ENCODE results near the gene IGF1R. TPM values are rescaled to one million over a fixed set of nuclear protein-coding genes. Genes with fewer than 3 reads are reported as not detected.

Gene IGF1R
- total and polyA plus RNA-seq, 2 of the 13 experiments (the other 11 are each of a cell fraction or from before 2014, with no cell fraction given): 15.9 to 18.4 TPM

DNA sequence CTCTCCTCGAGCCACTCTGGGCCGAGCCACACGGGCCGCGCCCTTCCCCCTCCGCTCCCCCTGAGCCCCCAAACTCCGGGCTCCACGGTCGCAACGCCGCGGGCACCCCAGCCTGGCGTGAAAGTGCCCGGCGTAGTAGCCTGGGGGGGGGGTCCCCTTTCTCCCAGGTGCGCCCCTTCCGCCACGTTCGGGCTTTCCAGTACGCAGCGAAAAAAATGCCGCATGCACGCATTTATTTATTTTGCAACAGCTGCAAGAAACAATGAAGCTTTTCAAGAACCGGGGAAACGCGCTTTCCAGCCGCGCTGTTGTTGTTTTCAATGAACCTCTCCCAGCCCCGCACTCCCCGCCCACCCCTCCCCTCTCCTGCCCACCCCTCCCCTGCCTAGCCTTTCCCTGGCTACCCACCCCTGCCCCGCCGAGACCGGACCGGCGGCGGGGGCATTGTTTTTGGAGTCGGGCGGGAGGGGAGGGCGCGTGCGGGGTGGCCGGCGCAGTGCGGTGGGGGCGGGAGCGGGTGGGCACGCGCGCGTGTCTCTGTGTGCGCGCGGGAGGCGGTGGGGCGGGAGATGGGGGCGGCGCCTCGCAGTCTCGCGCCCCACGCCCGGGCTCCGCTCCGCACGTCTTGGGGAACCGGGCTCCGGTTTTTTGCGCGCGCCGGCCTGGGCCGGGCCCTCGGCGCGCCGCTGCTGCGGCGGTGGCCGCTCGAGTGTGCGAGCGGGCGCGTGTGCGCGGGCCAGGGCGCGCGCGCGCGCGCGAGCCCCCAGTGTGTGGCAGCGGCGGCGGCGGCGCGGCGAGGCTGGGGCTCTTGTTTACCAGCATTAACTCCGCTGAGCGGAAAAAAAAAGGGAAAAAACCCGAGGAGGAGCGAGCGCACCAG, at the start of gene IGF1R (continued):
- TF ChIP-seq, protein P1, sequence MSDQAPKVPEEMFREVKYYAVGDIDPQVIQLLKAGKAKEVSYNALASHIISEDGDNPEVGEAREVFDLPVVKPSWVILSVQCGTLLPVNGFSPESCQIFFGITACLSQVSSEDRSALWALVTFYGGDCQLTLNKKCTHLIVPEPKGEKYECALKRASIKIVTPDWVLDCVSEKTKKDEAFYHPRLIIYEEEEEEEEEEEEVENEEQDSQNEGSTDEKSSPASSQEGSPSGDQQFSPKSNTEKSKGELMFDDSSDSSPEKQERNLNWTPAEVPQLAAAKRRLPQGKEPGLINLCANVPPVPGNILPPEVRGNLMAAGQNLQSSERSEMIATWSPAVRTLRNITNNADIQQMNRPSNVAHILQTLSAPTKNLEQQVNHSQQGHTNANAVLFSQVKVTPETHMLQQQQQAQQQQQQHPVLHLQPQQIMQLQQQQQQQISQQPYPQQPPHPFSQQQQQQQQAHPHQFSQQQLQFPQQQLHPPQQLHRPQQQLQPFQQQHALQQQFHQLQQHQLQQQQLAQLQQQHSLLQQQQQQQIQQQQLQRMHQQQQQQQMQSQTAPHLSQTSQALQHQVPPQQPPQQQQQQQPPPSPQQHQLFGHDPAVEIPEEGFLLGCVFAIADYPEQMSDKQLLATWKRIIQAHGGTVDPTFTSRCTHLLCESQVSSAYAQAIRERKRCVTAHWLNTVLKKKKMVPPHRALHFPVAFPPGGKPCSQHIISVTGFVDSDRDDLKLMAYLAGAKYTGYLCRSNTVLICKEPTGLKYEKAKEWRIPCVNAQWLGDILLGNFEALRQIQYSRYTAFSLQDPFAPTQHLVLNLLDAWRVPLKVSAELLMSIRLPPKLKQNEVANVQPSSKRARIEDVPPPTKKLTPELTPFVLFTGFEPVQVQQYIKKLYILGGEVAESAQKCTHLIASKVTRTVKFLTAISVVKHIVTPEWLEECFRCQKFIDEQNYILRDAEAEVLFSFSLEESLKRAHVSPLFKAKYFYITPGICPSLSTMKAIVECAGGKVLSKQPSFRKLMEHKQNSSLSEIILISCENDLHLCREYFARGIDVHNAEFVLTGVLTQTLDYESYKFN (CRISPR knock-in tag; conservative IDR thresholded peaks at IDR 0.05): 0 out of 2 replicates have a peak, but pooled peaks have one; percentile 3
- TF ChIP-seq, protein P2, sequence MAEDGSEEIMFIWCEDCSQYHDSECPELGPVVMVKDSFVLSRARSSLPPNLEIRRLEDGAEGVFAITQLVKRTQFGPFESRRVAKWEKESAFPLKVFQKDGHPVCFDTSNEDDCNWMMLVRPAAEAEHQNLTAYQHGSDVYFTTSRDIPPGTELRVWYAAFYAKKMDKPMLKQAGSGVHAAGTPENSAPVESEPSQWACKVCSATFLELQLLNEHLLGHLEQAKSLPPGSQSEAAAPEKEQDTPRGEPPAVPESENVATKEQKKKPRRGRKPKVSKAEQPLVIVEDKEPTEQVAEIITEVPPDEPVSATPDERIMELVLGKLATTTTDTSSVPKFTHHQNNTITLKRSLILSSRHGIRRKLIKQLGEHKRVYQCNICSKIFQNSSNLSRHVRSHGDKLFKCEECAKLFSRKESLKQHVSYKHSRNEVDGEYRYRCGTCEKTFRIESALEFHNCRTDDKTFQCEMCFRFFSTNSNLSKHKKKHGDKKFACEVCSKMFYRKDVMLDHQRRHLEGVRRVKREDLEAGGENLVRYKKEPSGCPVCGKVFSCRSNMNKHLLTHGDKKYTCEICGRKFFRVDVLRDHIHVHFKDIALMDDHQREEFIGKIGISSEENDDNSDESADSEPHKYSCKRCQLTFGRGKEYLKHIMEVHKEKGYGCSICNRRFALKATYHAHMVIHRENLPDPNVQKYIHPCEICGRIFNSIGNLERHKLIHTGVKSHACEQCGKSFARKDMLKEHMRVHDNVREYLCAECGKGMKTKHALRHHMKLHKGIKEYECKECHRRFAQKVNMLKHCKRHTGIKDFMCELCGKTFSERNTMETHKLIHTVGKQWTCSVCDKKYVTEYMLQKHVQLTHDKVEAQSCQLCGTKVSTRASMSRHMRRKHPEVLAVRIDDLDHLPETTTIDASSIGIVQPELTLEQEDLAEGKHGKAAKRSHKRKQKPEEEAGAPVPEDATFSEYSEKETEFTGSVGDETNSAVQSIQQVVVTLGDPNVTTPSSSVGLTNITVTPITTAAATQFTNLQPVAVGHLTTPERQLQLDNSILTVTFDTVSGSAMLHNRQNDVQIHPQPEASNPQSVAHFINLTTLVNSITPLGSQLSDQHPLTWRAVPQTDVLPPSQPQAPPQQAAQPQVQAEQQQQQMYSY (CRISPR knock-in tag; IDR thresholded peaks at IDR 0.05): peak; percentile 97
- TF ChIP-seq YY1 (IDR thresholded peaks at IDR 0.05; ENCODE audit: insufficient read depth, insufficient replicate concordance, low read depth, low read length) (peak; percentile 78), MAZ (IDR thresholded peaks at IDR 0.05; ENCODE audit: borderline replicate concordance, low read depth, low read length) (peak; percentile 66; the same call in 1 of the 2 replicates), MAZ (CRISPR knock-in tag; IDR thresholded peaks at IDR 0.05; ENCODE audit: low read depth) (peak; percentile 30; the same call in 1 of the 2 replicates), NFE2 (CRISPR knock-in tag; IDR thresholded peaks at IDR 0.05) (no peak), RAD21 (CRISPR knock-in tag; IDR thresholded peaks at IDR 0.05) (peak; percentile 46; the same call in 1 of the 2 replicates), ASH2L (IDR thresholded peaks at IDR 0.05; ENCODE audit: insufficient read length, low read depth, low read length) (peak; percentile 47), TEAD3 (CRISPR knock-in tag; optimal IDR thresholded peaks at IDR 0.05; ENCODE audit: borderline replicate concordance) (no peak), HMG20B (CRISPR knock-in tag; conservative IDR thresholded peaks at IDR 0.05) (no peak), SKI (IDR thresholded peaks at IDR 0.05; ENCODE audit: partially characterized antibody) (peak; percentile 34), ZSCAN25 (CRISPR knock-in tag; IDR thresholded peaks at IDR 0.05) (peak; percentile 84; the same call in 1 of the 2 replicates), ZNF496 (CRISPR knock-in tag; IDR thresholded peaks at IDR 0.05; ENCODE audit: insufficient replicate concordance) (no peak)
- TF ChIP-seq, protein P3, sequence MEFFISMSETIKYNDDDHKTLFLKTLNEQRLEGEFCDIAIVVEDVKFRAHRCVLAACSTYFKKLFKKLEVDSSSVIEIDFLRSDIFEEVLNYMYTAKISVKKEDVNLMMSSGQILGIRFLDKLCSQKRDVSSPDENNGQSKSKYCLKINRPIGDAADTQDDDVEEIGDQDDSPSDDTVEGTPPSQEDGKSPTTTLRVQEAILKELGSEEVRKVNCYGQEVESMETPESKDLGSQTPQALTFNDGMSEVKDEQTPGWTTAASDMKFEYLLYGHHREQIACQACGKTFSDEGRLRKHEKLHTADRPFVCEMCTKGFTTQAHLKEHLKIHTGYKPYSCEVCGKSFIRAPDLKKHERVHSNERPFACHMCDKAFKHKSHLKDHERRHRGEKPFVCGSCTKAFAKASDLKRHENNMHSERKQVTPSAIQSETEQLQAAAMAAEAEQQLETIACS (CRISPR knock-in tag; IDR thresholded peaks at IDR 0.05): peak; percentile 91
- TF ChIP-seq, protein P4, sequence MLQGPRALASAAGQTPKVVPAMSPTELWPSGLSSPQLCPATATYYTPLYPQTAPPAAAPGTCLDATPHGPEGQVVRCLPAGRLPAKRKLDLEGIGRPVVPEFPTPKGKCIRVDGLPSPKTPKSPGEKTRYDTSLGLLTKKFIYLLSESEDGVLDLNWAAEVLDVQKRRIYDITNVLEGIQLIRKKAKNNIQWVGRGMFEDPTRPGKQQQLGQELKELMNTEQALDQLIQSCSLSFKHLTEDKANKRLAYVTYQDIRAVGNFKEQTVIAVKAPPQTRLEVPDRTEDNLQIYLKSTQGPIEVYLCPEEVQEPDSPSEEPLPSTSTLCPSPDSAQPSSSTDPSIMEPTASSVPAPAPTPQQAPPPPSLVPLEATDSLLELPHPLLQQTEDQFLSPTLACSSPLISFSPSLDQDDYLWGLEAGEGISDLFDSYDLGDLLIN (CRISPR knock-in tag; IDR thresholded peaks at IDR 0.05; ENCODE audit: borderline replicate concordance): no peak
- TF ChIP-seq, protein P5, sequence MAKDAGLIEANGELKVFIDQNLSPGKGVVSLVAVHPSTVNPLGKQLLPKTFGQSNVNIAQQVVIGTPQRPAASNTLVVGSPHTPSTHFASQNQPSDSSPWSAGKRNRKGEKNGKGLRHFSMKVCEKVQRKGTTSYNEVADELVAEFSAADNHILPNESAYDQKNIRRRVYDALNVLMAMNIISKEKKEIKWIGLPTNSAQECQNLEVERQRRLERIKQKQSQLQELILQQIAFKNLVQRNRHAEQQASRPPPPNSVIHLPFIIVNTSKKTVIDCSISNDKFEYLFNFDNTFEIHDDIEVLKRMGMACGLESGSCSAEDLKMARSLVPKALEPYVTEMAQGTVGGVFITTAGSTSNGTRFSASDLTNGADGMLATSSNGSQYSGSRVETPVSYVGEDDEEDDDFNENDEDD (CRISPR knock-in tag; IDR thresholded peaks at IDR 0.05; ENCODE audit: borderline replicate concordance): peak; percentile 70; the same call in 1 of the 2 replicates
